ENCODE data around the gene CDHR2. TPM values are rescaled to one million over a fixed set of nuclear protein-coding genes. Genes with fewer than 3 reads are reported as not detected.
"Not testable (repeated sequence)": the region's sequence is repeated elsewhere in the genome, so short reads cannot be mapped to it uniquely, and the experiment has no call there.

The CDHR2 gene
- total RNA-seq, 3 donors from 2014 or later (not counting 1 experiment from before 2014, with no cell fraction given): 0.75 to 2.2 (median 1.8) TPM

GRCh38 chr5:176588297-176588696 lies 39.2 kb downstream of the CDHR2 start:
- DNase-seq (no peak), ATAC-seq (peak in 1 of 3 donors; percentile 35)
- H3K27ac Mint-ChIP-seq: no peak overlapping the region
- Histone ChIP-seq H3K9me3 (ENCODE audit: control insufficient read depth, insufficient read depth, low read length) (peaks cover 16% of the 10 kb centered on the region), H3K4me1 (ENCODE audit: control insufficient read depth, insufficient read depth, low read length) (no peaks in the 10 kb centered on the region), H3K27me3 (ENCODE audit: control insufficient read depth, insufficient read depth, low read length) (no peaks in the 10 kb centered on the region), H3K4me3 (ENCODE audit: low read length) (no peak overlapping the region), H3K27ac (ENCODE audit: low read length) (no peak overlapping the region), H3K36me3 (ENCODE audit: control insufficient read depth, insufficient read depth, low read length) (no peaks in the 10 kb centered on the region)
- peaks cover 0 to 4% of the 10 kb centered on the region in 2 donors for H3K27me3 Mint-ChIP-seq (ENCODE audit: low read depth in 2 of 2)
- H3K36me3 Mint-ChIP-seq: no peaks in the 10 kb centered on the region
- no peak overlapping the region for H3K4me3 Mint-ChIP-seq
- H3K9me3 Mint-ChIP-seq: no peaks in the 10 kb centered on the region
- no peak for TF ChIP-seq CTCF (IDR thresholded peaks at IDR 0.05)
- intact Hi-C loops (cut with micrococcal nuclease): no loop called here
- no peaks in the 10 kb centered on the region for H3K4me1 Mint-ChIP-seq

- Mint-ChIP-seq H3K4me1 (no peaks in the 10 kb centered on the region), H3K4me3 (no peak overlapping the region), H3K27me3 (ENCODE audit: low read depth in 2 of 2) (peaks cover 0 to 6% of the 10 kb centered on the region in 2 donors), H3K27ac (no peak overlapping the region), H3K9me3 (no peaks in the 10 kb centered on the region), H3K36me3 (no peaks in the 10 kb centered on the region)
- no peak overlapping the region for H3K4me3 ChIP-seq (ENCODE audit: low read length)
- H3K27ac ChIP-seq (ENCODE audit: low read length): no peak overlapping the region
- no peak for TF ChIP-seq CTCF (IDR thresholded peaks at IDR 0.05)
- intact Hi-C loops (cut with micrococcal nuclease): no loop called here
- no peaks in the 10 kb centered on the region for H3K27me3 ChIP-seq (ENCODE audit: control insufficient read depth, insufficient read depth, low read length)
- no peaks in the 10 kb centered on the region for H3K36me3 ChIP-seq (ENCODE audit: control insufficient read depth, insufficient read depth, low read length)
- DNase-seq (no peak), ATAC-seq (no peak)
- peaks cover 16% of the 10 kb centered on the region for H3K9me3 ChIP-seq (ENCODE audit: control insufficient read depth, insufficient read depth, low read length)
- WGBS (ENCODE audit: insufficient coverage): 91% methylated on average over 31 of the region's 31 CpGs
- no peaks in the 10 kb centered on the region for H3K4me1 ChIP-seq (ENCODE audit: control insufficient read depth, insufficient read depth, low read length)
Observed at GRCh38 chr5:176589039-176589769, 40.1 kb downstream of the CDHR2 start.

GRCh38 chr5:176590035-176590717 lies 41.0 kb downstream of the CDHR2 start:
- DNase-seq: no peak
- H3K9me3 Mint-ChIP-seq: no peaks in the 10 kb centered on the region
- Histone ChIP-seq H3K9me3 (ENCODE audit: control insufficient read depth, insufficient read depth, low read length) (peaks cover 6% of the 10 kb centered on the region), H3K27me3 (ENCODE audit: control insufficient read depth, insufficient read depth, low read length) (no peaks in the 10 kb centered on the region), H3K36me3 (ENCODE audit: control insufficient read depth, insufficient read depth, low read length) (no peaks in the 10 kb centered on the region), H3K27ac (ENCODE audit: low read length) (no peak overlapping the region), H3K4me1 (ENCODE audit: control insufficient read depth, insufficient read depth, low read length) (no peaks in the 10 kb centered on the region), H3K4me3 (ENCODE audit: low read length) (no peak overlapping the region)
- H3K27ac Mint-ChIP-seq: no peak overlapping the region
- H3K4me1 Mint-ChIP-seq: no peaks in the 10 kb centered on the region
- 90% methylated on average over 13 of the region's 17 CpGs for WGBS (ENCODE audit: insufficient coverage)
- no peak for TF ChIP-seq CTCF (IDR thresholded peaks at IDR 0.05)
- no peaks in the 10 kb centered on the region for H3K36me3 Mint-ChIP-seq
- ATAC-seq: no peak
- intact Hi-C loops (cut with micrococcal nuclease): no loop called here
- no peak overlapping the region for H3K4me3 Mint-ChIP-seq
- peaks cover 0 to 9% of the 10 kb centered on the region in 2 donors for H3K27me3 Mint-ChIP-seq (ENCODE audit: low read depth in 2 of 2)

DNA sequence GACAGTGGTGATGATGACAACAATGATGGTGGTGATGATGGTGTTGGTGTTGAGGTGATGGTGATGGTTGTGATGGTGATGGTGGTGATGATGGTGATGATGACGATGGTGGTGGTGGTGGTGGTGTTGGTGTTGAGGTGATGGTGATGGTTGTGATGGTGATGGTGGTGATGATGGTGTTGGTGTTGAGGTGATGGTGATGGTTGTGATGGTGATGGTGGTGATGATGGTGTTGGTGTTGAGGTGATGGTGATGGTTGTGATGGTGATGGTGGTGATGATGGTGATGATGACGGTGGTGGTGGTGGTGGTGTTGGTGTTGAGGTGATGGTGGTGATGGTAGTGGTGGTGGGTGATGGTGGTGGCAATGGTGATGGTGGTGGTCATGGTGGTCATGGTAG lies 42.5 kb downstream of the CDHR2 start:
- H3K36me3 Mint-ChIP-seq; H3K4me3 Mint-ChIP-seq; H3K27me3 ChIP-seq (ENCODE audit: control insufficient read depth, insufficient read depth, low read length); H3K4me1 Mint-ChIP-seq; H3K9me3 Mint-ChIP-seq; H3K9me3 ChIP-seq (ENCODE audit: control insufficient read depth, insufficient read depth, low read length); DNase-seq; H3K4me3 ChIP-seq (ENCODE audit: low read length); H3K36me3 ChIP-seq (ENCODE audit: control insufficient read depth, insufficient read depth, low read length); H3K27ac Mint-ChIP-seq; intact Hi-C loops (cut with micrococcal nuclease); ATAC-seq; H3K27ac ChIP-seq (ENCODE audit: low read length); H3K4me1 ChIP-seq (ENCODE audit: control insufficient read depth, insufficient read depth, low read length): not testable (repeated sequence)
- WGBS (ENCODE audit: insufficient coverage): 73% methylated on average over 2 of the region's 2 CpGs
- H3K27me3 Mint-ChIP-seq (ENCODE audit: low read depth in 2 of 2): peaks cover 0 to 20% of the 10 kb centered on the region in 2 donors
